HG03558 (cell line): ENCODE data around the gene GBP5.

Experiments
- ATAC-seq: cut with Tn5 transposase; IDR thresholded peaks from one replicate; pipeline ENCODE4 v1.9.1; 2021; ENCODE audit warnings: moderate number of reproducible peaks; ENCODE audit not compliant: unreplicated experiment; ENCODE audit errors: extremely low read depth

GBP5 gene

GRCh38 chr1:89243046-89243445 is 29.6 kb downstream of the GBP5 start:
- no peak for ATAC-seq
